ENCODE measurements around the gene PRKRA. TPM values are rescaled to one million over a fixed set of nuclear protein-coding genes. Genes with fewer than 3 reads are reported as not detected.

Gene PRKRA
- total and polyA plus RNA-seq, 7 donors, result 25.1 to 86.1 (median 62.6) TPM

DNA sequence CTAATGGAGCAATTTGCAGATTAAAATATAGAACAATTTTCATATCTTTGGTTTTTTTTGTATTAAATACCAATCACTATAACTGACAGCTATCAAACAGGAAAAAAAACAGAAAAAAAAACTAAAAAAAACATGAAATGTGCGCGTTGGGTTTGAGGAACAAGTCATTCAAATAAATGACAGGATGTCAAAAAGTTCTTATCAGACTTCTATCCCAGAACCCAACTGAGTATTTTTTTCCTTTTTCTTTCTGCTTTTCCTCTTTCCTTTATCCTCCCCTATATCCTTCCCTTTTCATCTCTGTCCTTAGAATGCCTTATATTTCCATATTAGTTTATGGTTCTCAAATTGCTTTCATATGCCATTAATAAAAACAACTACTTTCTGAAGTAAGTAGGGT lies 14.3 kb downstream of the PRKRA start:
- intact Hi-C loops (cut with DNase I), result no loop called here
- no peak overlapping the region for H3K27ac ChIP-seq
- no peaks in the 10 kb centered on the region for H3K27me3 ChIP-seq
- H3K9me3 ChIP-seq, result no peaks in the 10 kb centered on the region
- TF ChIP-seq POLR2AphosphoS5 (IDR thresholded peaks at IDR 0.05) (no peak), POLR2A (IDR thresholded peaks at IDR 0.05) (no peak), EP300 (IDR thresholded peaks at IDR 0.05) (no peak)
- TF ChIP-seq, protein P1, sequence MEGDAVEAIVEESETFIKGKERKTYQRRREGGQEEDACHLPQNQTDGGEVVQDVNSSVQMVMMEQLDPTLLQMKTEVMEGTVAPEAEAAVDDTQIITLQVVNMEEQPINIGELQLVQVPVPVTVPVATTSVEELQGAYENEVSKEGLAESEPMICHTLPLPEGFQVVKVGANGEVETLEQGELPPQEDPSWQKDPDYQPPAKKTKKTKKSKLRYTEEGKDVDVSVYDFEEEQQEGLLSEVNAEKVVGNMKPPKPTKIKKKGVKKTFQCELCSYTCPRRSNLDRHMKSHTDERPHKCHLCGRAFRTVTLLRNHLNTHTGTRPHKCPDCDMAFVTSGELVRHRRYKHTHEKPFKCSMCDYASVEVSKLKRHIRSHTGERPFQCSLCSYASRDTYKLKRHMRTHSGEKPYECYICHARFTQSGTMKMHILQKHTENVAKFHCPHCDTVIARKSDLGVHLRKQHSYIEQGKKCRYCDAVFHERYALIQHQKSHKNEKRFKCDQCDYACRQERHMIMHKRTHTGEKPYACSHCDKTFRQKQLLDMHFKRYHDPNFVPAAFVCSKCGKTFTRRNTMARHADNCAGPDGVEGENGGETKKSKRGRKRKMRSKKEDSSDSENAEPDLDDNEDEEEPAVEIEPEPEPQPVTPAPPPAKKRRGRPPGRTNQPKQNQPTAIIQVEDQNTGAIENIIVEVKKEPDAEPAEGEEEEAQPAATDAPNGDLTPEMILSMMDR (IDR thresholded peaks at IDR 0.05), result no peak
- H3K36me3 ChIP-seq, result peaks cover 27 to 97% (median 43%) of the 10 kb centered on the region in 4 donors
- 98% methylated on average over 2 of the region's 2 CpGs for WGBS, 2 donors
- no peak for DNase-seq
- H3K4me3 ChIP-seq, result no peak overlapping the region
- H3K4me1 ChIP-seq, result no peaks in the 10 kb centered on the region

DNA sequence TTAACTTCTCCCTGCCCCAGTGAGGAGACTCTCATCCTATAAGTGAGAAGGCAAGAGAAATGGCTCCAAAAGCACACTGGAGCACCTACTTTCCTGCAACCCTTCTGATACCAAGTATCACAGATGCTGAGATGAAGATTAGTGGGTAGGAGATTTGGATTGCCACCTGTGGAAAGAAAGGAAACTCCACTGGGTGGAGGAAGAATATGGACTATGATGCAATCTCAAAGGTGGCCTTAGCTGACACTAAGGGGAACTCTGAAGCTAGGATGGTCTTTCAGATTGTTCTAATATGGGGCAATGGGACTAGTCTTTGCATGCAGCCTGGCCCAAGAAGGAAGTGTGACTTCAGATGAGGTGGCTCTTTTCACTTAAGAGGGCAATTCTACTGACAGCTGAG lies 21.6 kb downstream of the PRKRA start:
- no peak overlapping the region for H3K4me3 ChIP-seq
- peaks cover 0 to 6% (median 2%) of the 10 kb centered on the region in 4 donors for H3K9me3 ChIP-seq
- no peak for TF ChIP-seq EP300 (IDR thresholded peaks at IDR 0.05)
- TF ChIP-seq POLR2AphosphoS5 (IDR thresholded peaks at IDR 0.05), result no peak
- intact Hi-C loops (cut with DNase I), result no loop called here
- peaks cover 17 to 81% (median 22%) of the 10 kb centered on the region in 4 donors for H3K36me3 ChIP-seq
- H3K27ac ChIP-seq, result no peak overlapping the region
- no peak for DNase-seq
- no peaks in the 10 kb centered on the region for H3K4me1 ChIP-seq
- H3K27me3 ChIP-seq, result no peaks in the 10 kb centered on the region

DNA sequence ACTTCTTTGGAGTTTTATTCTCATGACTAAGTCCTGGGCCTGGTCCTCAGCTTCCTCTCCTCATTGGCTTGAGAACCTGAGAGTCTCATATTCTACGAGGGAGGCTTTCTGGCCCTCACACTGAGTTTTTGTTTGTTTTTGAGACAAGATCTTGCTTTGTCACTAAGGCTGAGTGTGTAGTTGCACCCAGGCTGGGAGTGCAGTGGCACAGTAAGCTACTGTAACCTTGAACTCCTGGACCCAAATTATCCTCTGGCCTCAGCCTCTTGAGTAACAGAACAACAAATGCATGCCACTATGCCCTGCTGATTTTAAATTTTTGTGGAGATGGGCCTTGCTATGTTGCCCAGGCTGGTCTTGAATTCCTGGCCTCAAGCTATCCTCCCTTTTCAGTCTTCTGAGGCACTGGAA lies 22.6 kb downstream of the PRKRA start:
- no peak overlapping the region for H3K27ac ChIP-seq

DNA sequence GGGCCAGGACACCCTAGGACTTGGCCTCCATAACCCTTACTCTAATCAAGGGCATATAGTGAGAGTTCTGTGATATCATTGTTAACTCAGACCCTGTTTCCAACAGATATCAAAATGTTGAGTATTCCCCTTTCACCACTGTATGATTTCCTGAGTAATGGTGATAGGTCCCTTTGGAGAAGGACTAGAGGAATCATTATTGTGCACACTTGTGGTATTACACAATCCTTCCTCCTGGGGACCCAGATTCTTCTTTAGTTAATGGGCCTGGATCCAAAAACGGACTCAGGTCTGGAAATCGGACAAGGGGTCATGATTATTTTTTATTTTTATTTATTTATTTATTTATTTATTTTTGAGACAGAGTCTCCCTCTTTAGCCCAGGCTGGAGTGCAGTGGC lies 23.5 kb downstream of the PRKRA start:
- no peaks in the 10 kb centered on the region for H3K4me1 ChIP-seq
- WGBS, 2 donors, result 91 to 96% methylated on average over 2 of the region's 2 CpGs
- no peaks in the 10 kb centered on the region for H3K27me3 ChIP-seq
- intact Hi-C loops (cut with DNase I), result no loop called here
- TF ChIP-seq, protein P1 (IDR thresholded peaks at IDR 0.05), result no peak
- TF ChIP-seq POLR2AphosphoS5 (IDR thresholded peaks at IDR 0.05) (no peak), EP300 (IDR thresholded peaks at IDR 0.05) (no peak), POLR2A (IDR thresholded peaks at IDR 0.05) (no peak)
- H3K27ac ChIP-seq, result no peak overlapping the region
- peaks cover 5 to 62% (median 13%) of the 10 kb centered on the region in 4 donors for H3K36me3 ChIP-seq
- H3K4me3 ChIP-seq, result no peak overlapping the region
- DNase-seq, result no peak
- H3K9me3 ChIP-seq, result peaks cover 0 to 6% (median 2%) of the 10 kb centered on the region in 4 donors

More for the DNA sequence above, 22.6 kb downstream of the PRKRA start:
- intact Hi-C loops (cut with DNase I), result no loop called here
- H3K9me3 ChIP-seq, result peaks cover 0 to 6% (median 2%) of the 10 kb centered on the region in 4 donors
- TF ChIP-seq, protein P1 (IDR thresholded peaks at IDR 0.05), result no peak
- TF ChIP-seq POLR2AphosphoS5 (IDR thresholded peaks at IDR 0.05) (no peak), POLR2A (IDR thresholded peaks at IDR 0.05) (no peak), EP300 (IDR thresholded peaks at IDR 0.05) (no peak)
- WGBS, 2 donors, result 90 to 93% methylated on average over 1 of the region's 1 CpG
- H3K4me1 ChIP-seq, result no peaks in the 10 kb centered on the region
- no peak for DNase-seq
- no peaks in the 10 kb centered on the region for H3K27me3 ChIP-seq
- no peak overlapping the region for H3K4me3 ChIP-seq
- H3K36me3 ChIP-seq, result peaks cover 9 to 72% (median 14%) of the 10 kb centered on the region in 4 donors

DNA sequence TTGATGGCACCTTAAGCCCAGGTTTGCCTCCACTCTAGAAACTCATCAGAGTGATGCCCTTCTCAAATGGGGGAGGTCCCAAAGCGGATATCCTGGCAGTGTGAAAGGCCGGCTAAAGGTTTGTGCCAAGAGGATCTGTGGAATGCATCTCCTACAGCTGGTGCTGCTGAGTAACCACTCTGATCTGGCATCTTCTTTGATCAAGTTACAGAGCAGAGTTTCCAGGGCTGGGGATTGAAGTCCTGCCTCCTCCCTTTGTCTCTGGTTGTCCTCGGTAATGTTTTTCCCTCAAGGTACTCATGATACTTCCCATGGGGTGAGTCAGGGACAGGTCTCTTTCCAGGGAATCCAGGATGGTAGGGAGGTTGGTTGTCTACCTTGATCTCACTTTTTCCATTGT lies 24.6 kb downstream of the PRKRA start:
- no peak for DNase-seq
- intact Hi-C loops (cut with DNase I), result no loop called here
- TF ChIP-seq EP300 (IDR thresholded peaks at IDR 0.05) (no peak), POLR2A (IDR thresholded peaks at IDR 0.05) (no peak), POLR2AphosphoS5 (IDR thresholded peaks at IDR 0.05) (no peak)
- TF ChIP-seq, protein P1 (IDR thresholded peaks at IDR 0.05), result no peak
- Histone ChIP-seq H3K9me3 (peaks cover 0 to 6% (median 2%) of the 10 kb centered on the region in 4 donors), H3K4me1 (no peaks in the 10 kb centered on the region), H3K27ac (no peak overlapping the region), H3K27me3 (no peaks in the 10 kb centered on the region), H3K36me3 (peaks cover 0 to 52% (median 4%) of the 10 kb centered on the region in 4 donors), H3K4me3 (no peak overlapping the region)
- 95 to 96% methylated on average over 3 of the region's 3 CpGs for WGBS, 2 donors
